PC-3 (cell line): ENCODE data around the gene TUBGCP3. TPM values are rescaled to one million over a fixed set of nuclear protein-coding genes. Genes with fewer than 3 reads are reported as not detected.

Experiments used
- ATAC-seq: fragments of 200-7000 bp; cut with Tn5 transposase; 2 replicates; pipeline ENCODE4 v1.9.1; 2020; ENCODE audit warnings: mild to moderate bottlenecking, moderate library complexity
- BruUV-seq: library from RNA; stranded (reverse); fragments of 400-500 nt; replicated peaks from 2 replicates; lab custom pipeline; 2021; lab: Mats Ljungman, UMichigan
- CTCF ChIA-PET: fragments of 300-600 bp; sonication (Branson Sonifier 250); formaldehyde crosslinking; loops from one replicate; lab custom pipeline; 2022; ENCODE audit warnings: antibody characterized with exemption; lab: Charles Lee
- POLR2A ChIA-PET: fragments of 300-600 bp; sonication (Branson Sonifier 250); formaldehyde crosslinking; loops from one replicate; lab custom pipeline; 2022; ENCODE audit warnings: antibody characterized with exemption; ENCODE audit not compliant: unreplicated experiment; lab: Charles Lee
- DNase-seq: peaks from one replicate; pipeline ENCODE4 v3.0.0-alpha.2; 2015
- H2AFZ ChIP-seq: fragments of 300-600 bp; sonication (generic); 2 replicates; pipeline ENCODE4 v1.6.0; 2016; ENCODE audit warnings: antibody characterized with exemption, low read length
- H3F3A ChIP-seq: fragments of 300-600 bp; sonication (generic); one replicate; pipeline ENCODE4 v1.6.0; 2017; ENCODE audit warnings: antibody characterized with exemption, low read length, control low read depth, mild to moderate bottlenecking; ENCODE audit not compliant: unreplicated experiment
- H3K27ac ChIP-seq: fragments of 300-600 bp; sonication (generic); 2 replicates; pipeline ENCODE4 v1.5.1; 2016; ENCODE audit warnings: mild to moderate bottlenecking, low read length
- H3K27me3 ChIP-seq: fragments of 300-600 bp; sonication (generic); 2 replicates; pipeline ENCODE4 v1.6.1; 2016; ENCODE audit warnings: low read length, mixed read lengths
- H3K36me3 ChIP-seq: fragments of 300-600 bp; sonication (generic); 2 replicates; pipeline ENCODE4 v1.6.1; 2016; ENCODE audit warnings: low read depth, mixed run types, low read length, mixed read lengths
- H3K4me1 ChIP-seq: fragments of 300-600 bp; sonication (generic); 2 replicates; pipeline ENCODE4 v1.5.1; 2016; ENCODE audit warnings: low read length; ENCODE audit not compliant: insufficient read depth
- H3K4me2 ChIP-seq: fragments of 300-600 bp; sonication (generic); 2 replicates; pipeline ENCODE4 v1.6.0; 2016; ENCODE audit warnings: low read length
- H3K4me3 ChIP-seq: fragments of 300-600 bp; sonication (generic); 2 replicates; pipeline ENCODE4 v1.5.1; 2016; ENCODE audit warnings: mild to moderate bottlenecking, low read length, mixed read lengths
- H3K79me2 ChIP-seq: fragments of 300-600 bp; sonication (generic); 2 replicates; pipeline ENCODE4 v1.6.1; 2017; ENCODE audit warnings: low read length, mixed read lengths
- H3K9ac ChIP-seq: fragments of 300-600 bp; sonication (generic); 2 replicates; pipeline ENCODE4 v1.6.0; 2016; ENCODE audit warnings: mild to moderate bottlenecking, low read length
- H3K9me2 ChIP-seq: fragments of 300-600 bp; sonication (generic); replicated peaks from 2 replicates; pipeline ENCODE4 v1.6.1; 2016; ENCODE audit warnings: mixed run types, low read length, mixed read lengths
- H3K9me3 ChIP-seq: fragments of 300-600 bp; sonication (generic); 2 replicates; pipeline ENCODE4 v1.6.1; 2016; ENCODE audit warnings: low read length, mixed read lengths
- H4K20me1 ChIP-seq: fragments of 300-600 bp; sonication (generic); 2 replicates; pipeline ENCODE4 v1.6.1; 2016; ENCODE audit warnings: low read length, mixed read lengths
- CTCF ChIP-seq: fragments of 300-600 bp; sonication (generic); conservative IDR thresholded peaks from 2 replicates; pipeline ENCODE4 v1.5.1; 2017; ENCODE audit warnings: antibody characterized with exemption, low read depth, mild to moderate bottlenecking, low read length
- EZH2 ChIP-seq: fragments of 300-600 bp; sonication (generic); IDR thresholded peaks from one replicate; pipeline ENCODE4 v1.6.1; 2017; ENCODE audit warnings: antibody characterized with exemption, mild to moderate bottlenecking, low read length; ENCODE audit not compliant: unreplicated experiment
- EZH2phosphoT487 ChIP-seq: fragments of 300-600 bp; sonication (generic); IDR thresholded peaks from 2 replicates; pipeline ENCODE4 v1.6.1; 2018; ENCODE audit warnings: mild to moderate bottlenecking, antibody characterized with exemption, low read length, borderline replicate concordance
- intact Hi-C: fragments of 100-400 bp; cut with micrococcal nuclease; formaldehyde crosslinking; loops from 2 replicates; pipeline ENCODE4 v1.9.0; 2023
- total RNA-seq: library from RNA; depleted of rRNA; stranded (reverse); fragments of >200 nt; gene quantifications from 2 replicates; pipeline ENCODE4 v1.2.3, GENCODE V29; 2014

Gene TUBGCP3
- total RNA-seq, 1 experiment from 2014 or later: 25.8 TPM

- no peak overlapping the region for H3K27ac ChIP-seq
- intact Hi-C loops: no loop called here
- H3K4me2 ChIP-seq: no peak overlapping the region
- no peaks in the 10 kb centered on the region for H4K20me1 ChIP-seq
- no peak overlapping the region for H3K9ac ChIP-seq
- no peaks in the 10 kb centered on the region for H3K4me1 ChIP-seq
- H3F3A ChIP-seq: no peaks in the 10 kb centered on the region
- no peak for DNase-seq
- CTCF ChIA-PET: no interaction called here
- no peaks in the 10 kb centered on the region for H3K27me3 ChIP-seq
- no peak for TF ChIP-seq CTCF
- TF ChIP-seq EZH2phosphoT487: no peak
- no peak for TF ChIP-seq EZH2
- POLR2A ChIA-PET: no interaction called here
- ATAC-seq: no peak
- no peak overlapping the region for H3K4me3 ChIP-seq
- no peaks in the 10 kb centered on the region for H3K36me3 ChIP-seq
- no peaks in the 10 kb centered on the region for H3K9me3 ChIP-seq
- H3K79me2 ChIP-seq: no peaks in the 10 kb centered on the region
- BruUV-seq: no TSS peak
- no peaks in the 10 kb centered on the region for H3K9me2 ChIP-seq
- no peak overlapping the region for H2AFZ ChIP-seq
These were observed 122.5 kb downstream of the TUBGCP3 start for GRCh38 chr13:112465251-112466131.

DNA sequence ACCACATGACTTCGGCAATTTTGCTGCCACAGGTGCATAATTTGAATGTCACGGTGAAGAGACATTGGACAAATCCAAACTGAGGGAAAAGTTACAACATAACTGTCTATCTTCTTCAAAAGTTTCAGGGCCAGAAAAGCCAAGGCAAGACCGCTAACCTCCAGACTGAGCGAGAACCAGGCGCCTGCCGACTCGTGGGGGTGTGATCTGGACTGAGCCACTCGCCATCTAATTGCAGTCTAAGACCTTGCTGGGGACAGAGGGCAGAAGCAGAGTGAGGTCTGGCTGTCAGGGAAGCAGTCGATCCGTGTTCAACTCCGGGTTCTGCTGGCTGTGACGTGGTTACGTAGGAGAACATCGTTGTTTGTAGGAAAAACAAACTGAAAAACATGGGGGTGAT lies 123.2 kb downstream of the TUBGCP3 start:
- Histone ChIP-seq H3K36me3 (no peaks in the 10 kb centered on the region), H3K4me2 (no peak overlapping the region), H3K9ac (no peak overlapping the region), H3K9me3 (no peaks in the 10 kb centered on the region), H3K79me2 (no peaks in the 10 kb centered on the region), H3K9me2 (no peaks in the 10 kb centered on the region), H3K27ac (no peak overlapping the region), H3K4me3 (no peak overlapping the region), H3K4me1 (no peaks in the 10 kb centered on the region), H3K27me3 (no peaks in the 10 kb centered on the region), H2AFZ (no peak overlapping the region), H3F3A (no peaks in the 10 kb centered on the region), H4K20me1 (no peaks in the 10 kb centered on the region)
- DNase-seq: no peak
- CTCF ChIA-PET: no interaction called here
- POLR2A ChIA-PET: no interaction called here
- TF ChIP-seq EZH2: no peak
- no peak for TF ChIP-seq EZH2phosphoT487
- TF ChIP-seq CTCF: no peak
- no peak for ATAC-seq
- no TSS peak for BruUV-seq
- intact Hi-C loops: no loop called here

- H3K27me3 ChIP-seq: no peaks in the 10 kb centered on the region
These were observed 125.5 kb downstream of the TUBGCP3 start for GRCh38 chr13:112462408-112462807.

More at GRCh38 chr13:112462408-112462807, 125.5 kb downstream of the TUBGCP3 start:
- no peak overlapping the region for H3K4me2 ChIP-seq
- no peaks in the 10 kb centered on the region for H3F3A ChIP-seq
- POLR2A ChIA-PET: no interaction called here
- no peaks in the 10 kb centered on the region for H3K36me3 ChIP-seq
- no peak for ATAC-seq
- H3K9me2 ChIP-seq: no peaks in the 10 kb centered on the region
- no peaks in the 10 kb centered on the region for H3K9me3 ChIP-seq
- H3K9ac ChIP-seq: no peak overlapping the region
- H4K20me1 ChIP-seq: no peaks in the 10 kb centered on the region
- H3K27ac ChIP-seq: no peak overlapping the region
- CTCF ChIA-PET: no interaction called here
- no peak for TF ChIP-seq CTCF
- TF ChIP-seq EZH2phosphoT487: no peak
- TF ChIP-seq EZH2: no peak
- DNase-seq: no peak
- BruUV-seq: no TSS peak
- no peaks in the 10 kb centered on the region for H3K79me2 ChIP-seq
- no peak overlapping the region for H3K4me3 ChIP-seq
- intact Hi-C loops: no loop called here
- H3K4me1 ChIP-seq: no peaks in the 10 kb centered on the region
- H2AFZ ChIP-seq: no peak overlapping the region
